Liver (tissue), 9 donors: ENCODE measurements around the gene UBQLN3. TPM values are rescaled to one million over a fixed set of nuclear protein-coding genes. Genes with fewer than 3 reads are reported as not detected.

Source experiments
- DNase-seq: peaks from one replicate; pipeline ENCODE4 v3.0.0-alpha.2; 2017; ENCODE audit warnings: low spot score
- H3K27ac ChIP-seq, 2 donors: one replicate each; pipeline ENCODE4 v1.7.0; 2013; ENCODE audit warnings: inconsistent platforms in 2 of 2, low read length in 2 of 2, control low read depth in 1 of 2, low read depth in 1 of 2, mild to moderate bottlenecking in 1 of 2
- H3K27me3 ChIP-seq, 4 donors: one replicate each; pipeline versions ENCODE4 v1.6.1 to v1.7.0; 2013; ENCODE audit warnings: low read length in 3 of 4, inconsistent platforms in 1 of 4, mild to moderate bottlenecking in 1 of 4, moderate library complexity in 1 of 4; ENCODE audit not compliant: control insufficient read depth in 4 of 4, insufficient read depth in 4 of 4
- H3K36me3 ChIP-seq, 4 donors: one replicate each; pipeline versions ENCODE4 v1.6.1 to v1.7.0; 2013; ENCODE audit warnings: low read length in 3 of 4, mild to moderate bottlenecking in 3 of 4, low read depth in 1 of 4, moderate library complexity in 1 of 4; ENCODE audit not compliant: control insufficient read depth in 4 of 4, insufficient read depth in 3 of 4
- H3K4me1 ChIP-seq, 4 donors: one replicate each; pipeline versions ENCODE4 v1.6.1 to v1.7.0; 2013; ENCODE audit warnings: low read length in 3 of 4, mild to moderate bottlenecking in 3 of 4, moderate library complexity in 1 of 4; ENCODE audit not compliant: control insufficient read depth in 4 of 4, insufficient read depth in 4 of 4
- H3K4me3 ChIP-seq, 3 donors: one replicate each; pipeline versions ENCODE4 v1.6.1 to v1.7.0; 2013; ENCODE audit warnings: low read length in 3 of 3, control low read depth in 1 of 3, low read depth in 1 of 3, mild to moderate bottlenecking in 1 of 3
- H3K9ac ChIP-seq, 2 donors: one replicate each; pipeline ENCODE4 v1.7.0; 2013; ENCODE audit warnings: low read length in 2 of 2, mild to moderate bottlenecking in 2 of 2, moderate library complexity in 2 of 2, control low read depth in 1 of 2, low read depth in 1 of 2
- H3K9me3 ChIP-seq, 4 donors: one replicate each; pipeline versions ENCODE4 v1.6.1 to v1.7.0; 2013; ENCODE audit warnings: low read length in 3 of 4; ENCODE audit not compliant: control insufficient read depth in 4 of 4
- EGR1 ChIP-seq, 2 donors: IDR thresholded peaks; 2 replicates each; pipeline ENCODE4 v1.6.1; 2016 to 2018; ENCODE audit warnings: antibody characterized with exemption in 2 of 2, low read depth in 2 of 2
- FOXA1 ChIP-seq: IDR thresholded peaks from 2 replicates; pipeline ENCODE4 v1.6.1; 2016; ENCODE audit warnings: antibody characterized with exemption
- GABPA ChIP-seq, 2 donors: IDR thresholded peaks in 1 of 2; conservative IDR thresholded peaks in 1 of 2; 2 replicates each; pipeline ENCODE4 v1.6.1; 2016; ENCODE audit warnings: antibody characterized with exemption in 2 of 2, mild to moderate bottlenecking in 1 of 2, moderate library complexity in 1 of 2
- HNF4A ChIP-seq, 2 donors: conservative IDR thresholded peaks; 2 replicates each; pipeline ENCODE4 v1.6.1; 2016; ENCODE audit warnings: antibody characterized with exemption in 2 of 2, mild to moderate bottlenecking in 2 of 2
- JUND ChIP-seq, 2 donors: IDR thresholded peaks; 2 replicates each; pipeline ENCODE4 v1.6.1; 2016; ENCODE audit warnings: antibody characterized with exemption in 2 of 2
- MAX ChIP-seq: IDR thresholded peaks from 2 replicates; pipeline ENCODE4 v1.6.1; 2016; ENCODE audit warnings: antibody characterized with exemption
- RAD21 ChIP-seq, 2 donors: IDR thresholded peaks; 2 replicates each; pipeline ENCODE4 v1.6.1; 2016; ENCODE audit warnings: antibody characterized with exemption in 2 of 2, mild to moderate bottlenecking in 2 of 2
- REST ChIP-seq: IDR thresholded peaks from 2 replicates; pipeline ENCODE4 v1.6.1; 2016; ENCODE audit warnings: antibody characterized with exemption, mild to moderate bottlenecking
- RXRA ChIP-seq, 2 donors: IDR thresholded peaks; 2 replicates each; pipeline ENCODE4 v1.6.1; 2017 to 2018; ENCODE audit warnings: antibody characterized with exemption in 2 of 2, mild to moderate bottlenecking in 1 of 2
- SP1 ChIP-seq: IDR thresholded peaks from 2 replicates; pipeline ENCODE4 v1.6.1; 2018; ENCODE audit warnings: antibody characterized with exemption, mild to moderate bottlenecking
- TAF1 ChIP-seq: conservative IDR thresholded peaks from 2 replicates; pipeline ENCODE4 v1.6.1; 2016; ENCODE audit warnings: antibody characterized with exemption, mild to moderate bottlenecking
- YY1 ChIP-seq: IDR thresholded peaks from 2 replicates; pipeline ENCODE4 v1.6.1; 2016; ENCODE audit warnings: antibody characterized with exemption, mild to moderate bottlenecking
- WGBS: extraction: QIAGEN DNeasy Blood & Tissue Kit; methylation state at CpG from one replicate; pipeline ENCODE4 v1.1.7; 2013; 5-methylcytosine and 5-hydroxymethylcytosine counted together
- polyA plus RNA-seq, 2 donors: library from polyadenylated mRNA; stranded (reverse) in 1 of 2; unstranded in 1 of 2; fragments of 200-250 nt in 1 of 2; fragments of >200 nt in 1 of 2; fragmentation: Nextera tagmentation in 1 of 2; extraction: Ambion mirVana in 1 of 2; gene quantifications; one replicate each; pipeline versions ENCODE4 v1.2.1 to v1.2.3, GENCODE V29; 2013 to 2015
- total RNA-seq, 2 donors: library from RNA; depleted of rRNA; stranded (reverse); fragments of >200 nt; gene quantifications; one replicate each; pipeline ENCODE4 v1.2.3, GENCODE V29; 2014
- TF ChIP-seq, protein P1 (sequence below): IDR thresholded peaks from 2 replicates; pipeline ENCODE4 v1.6.1; 2016; ENCODE audit warnings: antibody characterized with exemption
- TF ChIP-seq, protein P2 (sequence below): fragments of 150-350 bp; IDR thresholded peaks from 2 replicates; pipeline ENCODE4 v1.5.1; 2017; ENCODE audit warnings: improper control_type of control experiment, low read depth, low read length; ENCODE audit not compliant: missing input control
- TF ChIP-seq, protein P3 (sequence below): IDR thresholded peaks from 2 replicates; pipeline ENCODE4 v1.6.1; 2016; ENCODE audit warnings: antibody characterized with exemption
- donor health status: healthy.
- donor health status: healthy.
- donor health status: healthy.
- donor health status: healthy.
- donor health status: healthy.

The UBQLN3 gene
- total and polyA plus RNA-seq, 4 donors: 0.09 to 0.33 TPM; not detected in 2

DNA sequence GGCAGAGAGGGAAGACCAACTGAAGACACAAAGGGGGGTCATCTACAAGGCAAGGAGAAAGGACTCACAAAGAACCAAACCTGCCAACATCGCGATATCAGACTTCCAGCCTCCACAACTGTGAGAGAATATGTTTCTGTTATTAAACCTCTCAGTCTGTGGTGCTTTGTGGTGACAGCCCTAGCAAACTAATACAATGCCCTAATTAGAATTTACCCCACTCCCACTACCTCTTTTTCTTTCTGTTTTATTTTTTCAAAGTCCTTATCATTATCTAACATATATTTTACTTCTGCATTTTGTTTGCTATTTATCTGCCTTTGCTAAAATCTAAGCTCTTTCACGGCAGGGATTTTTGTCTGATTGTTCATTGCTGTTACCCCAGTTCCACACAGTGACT lies 23.8 kb downstream of the UBQLN3 start:
- WGBS: 84% methylated on average over 3 of the region's 3 CpGs
- no peak overlapping the region for H3K27ac ChIP-seq
- no peak for TF ChIP-seq REST
- no peak overlapping the region for H3K9ac ChIP-seq
- H3K4me3 ChIP-seq: no peak overlapping the region
- H3K36me3 ChIP-seq: no peaks in the 10 kb centered on the region
- no peak for DNase-seq
- no peaks in the 10 kb centered on the region for H3K4me1 ChIP-seq
- H3K27me3 ChIP-seq: peaks cover 0 to 4% (median 0%) of the 10 kb centered on the region in 4 donors
- no peaks in the 10 kb centered on the region for H3K9me3 ChIP-seq

DNA sequence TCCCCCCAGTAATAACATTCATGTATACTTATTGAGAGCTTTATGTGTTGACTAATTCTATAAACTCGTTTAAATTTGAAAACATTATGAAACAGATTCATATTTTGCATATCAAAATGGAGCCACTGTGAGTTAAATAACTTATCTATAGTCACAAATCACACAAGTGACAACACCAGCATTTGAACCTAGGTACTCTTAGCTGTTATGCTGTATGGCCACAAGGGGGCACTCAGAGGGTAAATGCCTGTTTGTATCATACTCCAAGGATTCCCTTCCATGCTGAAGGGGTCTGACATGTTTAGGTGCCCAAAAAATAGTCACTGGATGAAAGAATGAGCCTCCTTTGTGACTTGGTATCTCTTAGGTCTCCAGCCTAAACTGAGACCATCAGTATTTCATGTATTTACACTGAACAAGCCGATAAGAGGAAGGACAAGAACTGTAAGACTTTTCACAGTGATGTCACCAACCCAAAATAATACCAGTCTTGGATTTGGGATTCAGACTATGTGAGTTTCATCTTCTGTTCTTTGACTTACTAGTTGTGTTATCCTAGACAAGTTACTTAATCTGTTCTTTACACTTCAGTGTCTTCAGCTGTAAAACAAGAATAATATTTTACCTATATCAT lies 33.5 kb downstream of the UBQLN3 start:
- Histone ChIP-seq H3K27ac (no peak overlapping the region), H3K27me3 (no peaks in the 10 kb centered on the region), H3K9ac (no peak overlapping the region), H3K36me3 (no peaks in the 10 kb centered on the region), H3K4me3 (no peak overlapping the region), H3K4me1 (no peaks in the 10 kb centered on the region), H3K9me3 (no peaks in the 10 kb centered on the region)
- WGBS: 38% methylated on average over 2 of the region's 2 CpGs
- no peak for TF ChIP-seq EGR1 (IDR thresholded peaks at IDR 0.05; ENCODE audit: low read depth in 2 of 2)
- TF ChIP-seq RAD21 (IDR thresholded peaks at IDR 0.05): peak; percentile 78 to 88
- TF ChIP-seq, protein P1, sequence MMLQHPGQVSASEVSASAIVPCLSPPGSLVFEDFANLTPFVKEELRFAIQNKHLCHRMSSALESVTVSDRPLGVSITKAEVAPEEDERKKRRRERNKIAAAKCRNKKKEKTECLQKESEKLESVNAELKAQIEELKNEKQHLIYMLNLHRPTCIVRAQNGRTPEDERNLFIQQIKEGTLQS: no peak
- TF ChIP-seq, protein P2, sequence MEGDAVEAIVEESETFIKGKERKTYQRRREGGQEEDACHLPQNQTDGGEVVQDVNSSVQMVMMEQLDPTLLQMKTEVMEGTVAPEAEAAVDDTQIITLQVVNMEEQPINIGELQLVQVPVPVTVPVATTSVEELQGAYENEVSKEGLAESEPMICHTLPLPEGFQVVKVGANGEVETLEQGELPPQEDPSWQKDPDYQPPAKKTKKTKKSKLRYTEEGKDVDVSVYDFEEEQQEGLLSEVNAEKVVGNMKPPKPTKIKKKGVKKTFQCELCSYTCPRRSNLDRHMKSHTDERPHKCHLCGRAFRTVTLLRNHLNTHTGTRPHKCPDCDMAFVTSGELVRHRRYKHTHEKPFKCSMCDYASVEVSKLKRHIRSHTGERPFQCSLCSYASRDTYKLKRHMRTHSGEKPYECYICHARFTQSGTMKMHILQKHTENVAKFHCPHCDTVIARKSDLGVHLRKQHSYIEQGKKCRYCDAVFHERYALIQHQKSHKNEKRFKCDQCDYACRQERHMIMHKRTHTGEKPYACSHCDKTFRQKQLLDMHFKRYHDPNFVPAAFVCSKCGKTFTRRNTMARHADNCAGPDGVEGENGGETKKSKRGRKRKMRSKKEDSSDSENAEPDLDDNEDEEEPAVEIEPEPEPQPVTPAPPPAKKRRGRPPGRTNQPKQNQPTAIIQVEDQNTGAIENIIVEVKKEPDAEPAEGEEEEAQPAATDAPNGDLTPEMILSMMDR: peak; percentile 84
- TF ChIP-seq HNF4A (conservative IDR thresholded peaks at IDR 0.05): no peak
- DNase-seq: peak; percentile 41

GRCh38 chr11:5473921-5474320 lies 35.8 kb downstream of the UBQLN3 start:
- TF ChIP-seq, protein P2: no peak
- TF ChIP-seq MAX: no peak
- no peak for TF ChIP-seq YY1
- TF ChIP-seq TAF1: no peak
- TF ChIP-seq JUND (IDR thresholded peaks at IDR 0.05): no peak
- no peak for TF ChIP-seq FOXA1
- TF ChIP-seq, protein P3, sequence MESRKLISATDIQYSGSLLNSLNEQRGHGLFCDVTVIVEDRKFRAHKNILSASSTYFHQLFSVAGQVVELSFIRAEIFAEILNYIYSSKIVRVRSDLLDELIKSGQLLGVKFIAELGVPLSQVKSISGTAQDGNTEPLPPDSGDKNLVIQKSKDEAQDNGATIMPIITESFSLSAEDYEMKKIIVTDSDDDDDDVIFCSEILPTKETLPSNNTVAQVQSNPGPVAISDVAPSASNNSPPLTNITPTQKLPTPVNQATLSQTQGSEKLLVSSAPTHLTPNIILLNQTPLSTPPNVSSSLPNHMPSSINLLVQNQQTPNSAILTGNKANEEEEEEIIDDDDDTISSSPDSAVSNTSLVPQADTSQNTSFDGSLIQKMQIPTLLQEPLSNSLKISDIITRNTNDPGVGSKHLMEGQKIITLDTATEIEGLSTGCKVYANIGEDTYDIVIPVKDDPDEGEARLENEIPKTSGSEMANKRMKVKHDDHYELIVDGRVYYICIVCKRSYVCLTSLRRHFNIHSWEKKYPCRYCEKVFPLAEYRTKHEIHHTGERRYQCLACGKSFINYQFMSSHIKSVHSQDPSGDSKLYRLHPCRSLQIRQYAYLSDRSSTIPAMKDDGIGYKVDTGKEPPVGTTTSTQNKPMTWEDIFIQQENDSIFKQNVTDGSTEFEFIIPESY: no peak
- TF ChIP-seq RXRA (IDR thresholded peaks at IDR 0.05): no peak
- no peak for TF ChIP-seq GABPA (IDR thresholded peaks at IDR 0.05 in 1 of 2, conservative IDR thresholded peaks at IDR 0.05 in 1 of 2)
- TF ChIP-seq, protein P1: no peak
- no peak for TF ChIP-seq EGR1 (IDR thresholded peaks at IDR 0.05; ENCODE audit: low read depth in 2 of 2)
- no peak for TF ChIP-seq SP1
- Histone ChIP-seq H3K36me3 (no peaks in the 10 kb centered on the region), H3K4me3 (no peak overlapping the region), H3K9ac (no peak overlapping the region), H3K9me3 (no peaks in the 10 kb centered on the region), H3K4me1 (no peaks in the 10 kb centered on the region), H3K27ac (no peak overlapping the region), H3K27me3 (no peaks in the 10 kb centered on the region)
- DNase-seq: no peak
